AG09309 (cell line): ENCODE data around the gene RASGRP3.

Experiments used
- DNase-seq: peaks from one replicate; pipeline ENCODE4 v3.0.0-alpha.2; 2010; ENCODE audit warnings: low read depth
- H3K4me3 ChIP-seq: 2 replicates; pipeline ENCODE4 v1.5.1; 2011; ENCODE audit warnings: mild to moderate bottlenecking, low read depth, low read length, moderate library complexity; ENCODE audit not compliant: control insufficient read depth
- TF ChIP-seq, protein P1 (sequence below): IDR thresholded peaks from 2 replicates; pipeline ENCODE4 v1.5.1; 2011; ENCODE audit warnings: mild to moderate bottlenecking, low read depth, low read length, inconsistent platforms; ENCODE audit not compliant: insufficient read depth, control insufficient read depth; ENCODE audit errors: missing control alignments

Gene RASGRP3

DNA sequence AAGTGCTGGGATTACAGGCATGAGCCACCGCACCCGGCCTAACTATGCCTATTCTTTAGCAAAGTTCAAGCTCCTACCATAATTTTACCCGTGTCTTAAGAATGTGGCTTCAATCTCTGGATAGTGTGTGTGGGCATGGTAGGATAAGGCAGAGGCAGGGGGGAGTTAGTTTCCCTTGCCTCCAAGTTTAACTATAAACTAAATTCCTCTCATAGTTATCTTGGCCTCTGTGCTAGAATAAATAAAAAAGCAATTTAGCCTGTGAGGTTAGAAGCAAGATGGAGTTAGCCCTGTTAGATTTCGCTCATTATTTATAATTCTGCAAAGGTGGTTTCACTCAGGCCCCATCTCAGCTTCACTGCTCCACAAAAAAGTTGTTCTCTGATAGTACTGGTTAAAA is 129.7 kb downstream of the RASGRP3 start:
- H3K4me3 ChIP-seq: no peak overlapping the region
- DNase-seq: no peak
- TF ChIP-seq, protein P1, sequence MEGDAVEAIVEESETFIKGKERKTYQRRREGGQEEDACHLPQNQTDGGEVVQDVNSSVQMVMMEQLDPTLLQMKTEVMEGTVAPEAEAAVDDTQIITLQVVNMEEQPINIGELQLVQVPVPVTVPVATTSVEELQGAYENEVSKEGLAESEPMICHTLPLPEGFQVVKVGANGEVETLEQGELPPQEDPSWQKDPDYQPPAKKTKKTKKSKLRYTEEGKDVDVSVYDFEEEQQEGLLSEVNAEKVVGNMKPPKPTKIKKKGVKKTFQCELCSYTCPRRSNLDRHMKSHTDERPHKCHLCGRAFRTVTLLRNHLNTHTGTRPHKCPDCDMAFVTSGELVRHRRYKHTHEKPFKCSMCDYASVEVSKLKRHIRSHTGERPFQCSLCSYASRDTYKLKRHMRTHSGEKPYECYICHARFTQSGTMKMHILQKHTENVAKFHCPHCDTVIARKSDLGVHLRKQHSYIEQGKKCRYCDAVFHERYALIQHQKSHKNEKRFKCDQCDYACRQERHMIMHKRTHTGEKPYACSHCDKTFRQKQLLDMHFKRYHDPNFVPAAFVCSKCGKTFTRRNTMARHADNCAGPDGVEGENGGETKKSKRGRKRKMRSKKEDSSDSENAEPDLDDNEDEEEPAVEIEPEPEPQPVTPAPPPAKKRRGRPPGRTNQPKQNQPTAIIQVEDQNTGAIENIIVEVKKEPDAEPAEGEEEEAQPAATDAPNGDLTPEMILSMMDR: no peak

DNA sequence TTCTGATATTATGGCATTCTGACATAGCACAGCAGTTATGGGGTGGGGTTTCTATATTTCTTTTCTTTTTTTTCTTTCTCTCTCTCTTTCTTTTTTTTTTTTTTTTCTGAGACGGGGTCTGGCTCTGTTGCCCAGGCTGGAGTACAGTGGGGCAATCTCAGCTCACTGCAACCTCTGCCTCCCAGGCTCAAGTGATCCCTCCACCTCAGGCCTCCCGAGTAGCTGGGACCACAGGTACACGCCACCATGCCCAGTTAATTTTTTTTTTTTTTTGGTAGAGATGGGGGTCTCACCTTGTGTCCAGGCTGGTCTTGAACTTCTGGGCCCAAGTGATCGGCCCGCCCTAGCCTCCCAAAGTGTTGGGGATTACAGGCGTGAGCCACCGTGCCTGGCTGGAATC is 130.2 kb downstream of the RASGRP3 start:
- TF ChIP-seq, protein P1: no peak
- H3K4me3 ChIP-seq: no peak overlapping the region
- DNase-seq: no peak

DNA sequence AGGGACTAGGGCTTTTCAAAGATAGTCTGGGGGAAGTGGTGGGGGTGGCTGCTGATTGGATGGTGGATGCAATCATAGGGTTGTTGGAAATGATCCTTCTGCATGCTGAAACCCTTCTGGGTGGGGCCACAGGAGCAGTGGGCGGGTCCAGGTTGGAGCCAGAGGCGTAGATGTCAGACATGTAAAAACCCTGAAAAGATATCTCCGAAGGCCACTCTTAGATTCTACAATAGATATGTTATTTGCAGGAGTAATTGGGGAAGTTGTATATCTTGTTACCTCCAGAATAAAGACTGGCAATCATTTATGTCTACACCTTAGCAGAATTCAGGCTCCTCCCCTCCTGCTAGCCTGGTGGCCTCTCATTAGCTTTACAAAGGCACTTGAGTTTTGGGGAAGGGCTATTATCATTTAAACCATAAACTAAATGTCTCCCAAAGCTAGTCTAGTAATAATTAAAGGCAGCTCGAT is 130.8 kb downstream of the RASGRP3 start:
- DNase-seq: no peak
- TF ChIP-seq, protein P1: no peak
- H3K4me3 ChIP-seq: no peak overlapping the region

DNA sequence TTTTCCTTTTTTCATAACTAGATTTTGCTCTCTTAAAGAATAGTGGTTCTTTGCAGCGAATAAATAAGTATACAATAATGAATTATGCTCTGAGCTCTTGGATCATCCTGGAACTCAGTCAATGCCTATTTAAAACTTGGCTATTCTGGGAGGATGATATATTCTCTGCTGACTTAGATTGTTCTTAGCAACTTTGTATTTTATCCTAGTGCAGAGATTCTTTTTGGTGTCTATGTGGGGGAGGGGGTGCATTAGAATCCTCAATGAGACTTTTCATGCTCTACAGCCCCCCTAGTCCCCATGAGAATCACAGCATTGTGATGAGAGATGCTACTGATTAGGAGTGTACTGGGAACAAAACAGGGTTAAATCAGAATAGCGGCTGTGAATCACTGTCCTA is 131.5 kb downstream of the RASGRP3 start:
- TF ChIP-seq, protein P1: no peak
- no peak for DNase-seq
- H3K4me3 ChIP-seq: no peak overlapping the region

DNA sequence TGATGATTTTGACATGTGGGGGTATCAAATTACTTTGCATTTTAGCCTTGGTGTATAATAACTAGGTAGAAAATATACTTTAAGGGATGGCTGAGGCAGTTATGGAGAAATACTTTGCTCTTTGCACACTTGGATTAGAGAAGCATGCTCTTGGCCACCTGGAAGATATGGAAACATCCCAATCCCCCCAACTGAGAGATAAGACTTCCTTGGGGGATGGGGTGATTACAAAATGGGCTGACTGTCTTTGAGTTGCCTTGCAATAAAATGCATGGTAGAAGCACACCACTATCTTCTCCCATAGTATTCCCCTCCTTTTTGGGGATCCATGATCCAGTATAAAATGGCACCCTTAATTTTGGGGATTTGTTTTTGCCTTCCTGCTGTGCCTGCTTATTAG is 137.7 kb downstream of the RASGRP3 start:
- TF ChIP-seq, protein P1: no peak

More for the DNA sequence above, 137.7 kb downstream of the RASGRP3 start:
- no peak overlapping the region for H3K4me3 ChIP-seq
- DNase-seq: no peak
